HepG2 (cell line): Measurements from ENCODE around the gene TSC22D4. TPM values are rescaled to one million over a fixed set of nuclear protein-coding genes. Genes with fewer than 3 reads are reported as not detected.
A peak's percentile ranks its signal among the peaks of the same experiment; 100 is the strongest.

Experiments
- E2F5 ChIP-seq: sonication (generic); formaldehyde crosslinking; conservative IDR thresholded peaks from 2 replicates; pipeline ENCODE4 v1.4.0; 2020; ENCODE audit warnings: missing genetic modification reagents
- ELF4 ChIP-seq: sonication (generic); formaldehyde crosslinking; IDR thresholded peaks from 2 replicates; pipeline ENCODE4 v1.5.0; 2020; ENCODE audit warnings: missing genetic modification reagents, mild to moderate bottlenecking, moderate library complexity, borderline replicate concordance
- HINFP ChIP-seq: sonication (generic); formaldehyde crosslinking; IDR thresholded peaks from 2 replicates; pipeline ENCODE4 v1.4.0; 2020; ENCODE audit warnings: low read depth, mild to moderate bottlenecking, missing genetic modification reagents
- JDP2 ChIP-seq: sonication (generic); formaldehyde crosslinking; IDR thresholded peaks from 2 replicates; pipeline ENCODE4 v1.8.1; 2022; ENCODE audit warnings: missing genetic modification reagents, borderline replicate concordance
- LBX2 ChIP-seq: sonication (generic); formaldehyde crosslinking; IDR thresholded peaks from 2 replicates; pipeline ENCODE4 v1.5.0; 2020; ENCODE audit warnings: missing genetic modification reagents, mild to moderate bottlenecking, borderline replicate concordance
- NCOR1 ChIP-seq: fragments of 200-600 bp; sonication (generic); IDR thresholded peaks from 2 replicates; pipeline ENCODE4 v1.7.0; 2017; ENCODE audit warnings: antibody characterized with exemption, low read length, borderline replicate concordance
- RAD21 ChIP-seq: fragments of 450-650 bp; formaldehyde crosslinking; IDR thresholded peaks from 2 replicates; pipeline ENCODE4 v1.5.0; 2020; ENCODE audit warnings: mild to moderate bottlenecking
- TBX2 ChIP-seq: sonication (generic); formaldehyde crosslinking; IDR thresholded peaks from 2 replicates; pipeline ENCODE4 v1.5.0; 2020; ENCODE audit warnings: missing genetic modification reagents, mild to moderate bottlenecking, borderline replicate concordance
- ZEB1 ChIP-seq: IDR thresholded peaks from 2 replicates; pipeline ENCODE4 v1.6.1; 2012; ENCODE audit warnings: mild to moderate bottlenecking, low read depth, inconsistent platforms; ENCODE audit not compliant: insufficient replicate concordance
- ZNF142 ChIP-seq: sonication (generic); formaldehyde crosslinking; IDR thresholded peaks from 2 replicates; pipeline ENCODE4 v1.4.0; 2020; ENCODE audit warnings: missing genetic modification reagents
- ZNF501 ChIP-seq: sonication (generic); formaldehyde crosslinking; IDR thresholded peaks from 2 replicates; pipeline ENCODE4 v1.5.1; 2020; ENCODE audit warnings: mild to moderate bottlenecking, moderate library complexity, missing genetic modification reagents
- ZNF574 ChIP-seq: sonication (generic); formaldehyde crosslinking; IDR thresholded peaks from 2 replicates; pipeline ENCODE4 v1.4.0; 2020; ENCODE audit warnings: missing genetic modification reagents
- ZNF580 ChIP-seq: IDR thresholded peaks from 2 replicates; pipeline ENCODE4 v1.6.1; 2016; ENCODE audit warnings: low read depth, borderline replicate concordance
- ZNF780A ChIP-seq: sonication (generic); formaldehyde crosslinking; IDR thresholded peaks from 2 replicates; pipeline ENCODE4 v1.8.0; 2022; ENCODE audit warnings: mild to moderate bottlenecking, missing genetic modification reagents, moderate library complexity
- polyA plus RNA-seq, 8 experiments: library from polyadenylated mRNA; depleted of rRNA in 3 of 8; stranded (reverse) in 7 of 8; unstranded in 1 of 8; fragments of >200 nt; fragmentation: Illumina TruSeq in 4 of 8; extraction: Trizol in 4 of 8; gene quantifications; 2 replicates each; pipeline versions ENCODE4 v1.2.1 to v1.2.3, GENCODE V29; 2011 to 2016; ENCODE audit warnings: low read depth in 4 of 8, missing spikeins in 1 of 8, mixed read lengths in 1 of 8; ENCODE audit not compliant: insufficient read depth in 1 of 8
- total RNA-seq, 5 experiments: library from RNA; depleted of rRNA; stranded (reverse); fragments of >200 nt; fragmentation: Illumina TruSeq; extraction: Trizol; gene quantifications; 2 replicates each; pipeline ENCODE4 v1.2.3, GENCODE V29; 2016; ENCODE audit warnings: low read depth in 1 of 5

Gene TSC22D4
- total and polyA plus RNA-seq, 2 of the 13 experiments (the other 11 are each of a cell fraction or from before 2014, with no cell fraction given): 7.7 to 8.7 TPM

- peak; percentile 14; the same call in 1 of the 2 replicates for TF ChIP-seq TBX2 (CRISPR knock-in tag)
- TF ChIP-seq ZNF780A: no peak; the same call in 1 of the 2 replicates
- 0 out of 2 replicates have a peak, but pooled peaks have one; percentile 54 for TF ChIP-seq HINFP (CRISPR knock-in tag)
- TF ChIP-seq E2F5 (CRISPR knock-in tag): peak; percentile 42; the same call in 1 of the 2 replicates
- TF ChIP-seq ZEB1: no peak
- TF ChIP-seq ZNF574 (CRISPR knock-in tag): peak; percentile 29
- TF ChIP-seq ZNF580 (CRISPR knock-in tag): 0 out of 2 replicates have a peak, but pooled peaks have one; percentile 52
- TF ChIP-seq ELF4: no peak; the same call in 1 of the 2 replicates
- no peak for TF ChIP-seq LBX2 (CRISPR knock-in tag)
- TF ChIP-seq ZNF501 (CRISPR knock-in tag): peak; percentile 45; the same call in 1 of the 2 replicates
- TF ChIP-seq NCOR1: peak; percentile 62
- TF ChIP-seq RAD21: peak; percentile 28; the same call in 1 of the 2 replicates
- TF ChIP-seq JDP2 (CRISPR knock-in tag): no peak
- TF ChIP-seq ZNF142 (CRISPR knock-in tag): no peak
Measured at GRCh38 chr7:100429637-100430492, 49.1 kb downstream of the TSC22D4 start, which contains the start of gene MEPCE (continued).
